Ovary (tissue), 9 donors: ENCODE data around the gene WDR1. TPM values are rescaled to one million over a fixed set of nuclear protein-coding genes. Genes with fewer than 3 reads are reported as not detected.

ENCODE experiments used
- DNase-seq, 5 donors: peaks; one replicate each; pipeline ENCODE4 v3.0.0-alpha.2; 2019 to 2020
- H3K27ac ChIP-seq, 2 donors: fragments of 200-600 bp; one replicate each; pipeline versions ENCODE4 v1.5.1 to v1.8.0; 2019 to 2022
- H3K27me3 ChIP-seq: fragments of 200-600 bp; one replicate; pipeline ENCODE4 v1.8.0; 2022
- H3K36me3 ChIP-seq: fragments of 200-600 bp; sonication (generic); one replicate; pipeline ENCODE4 v1.5.1; 2019
- H3K4me1 ChIP-seq: one replicate; pipeline ENCODE4 v1.8.1; 2013; ENCODE audit warnings: mild to moderate bottlenecking, moderate library complexity; ENCODE audit not compliant: insufficient read depth
- H3K4me3 ChIP-seq: fragments of 200-600 bp; sonication (generic); one replicate; pipeline ENCODE4 v1.5.1; 2017
- H3K9me3 ChIP-seq, 2 donors: fragments of 200-600 bp in 1 of 2; sonication (generic) in 1 of 2; one replicate each; pipeline versions ENCODE4 v1.5.1 to v1.8.1; 2013 to 2019; ENCODE audit warnings: mild to moderate bottlenecking in 1 of 2, moderate library complexity in 1 of 2
- CTCF ChIP-seq, 3 donors: fragments of 450-650 bp in 2 of 3; fragments of 200-600 bp in 1 of 3; IDR thresholded peaks; one replicate each; pipeline versions ENCODE4 v1.5.1 to v1.8.0; 2016 to 2022; ENCODE audit warnings: antibody characterized with exemption in 3 of 3, mild to moderate bottlenecking in 1 of 3
- EP300 ChIP-seq: sonication (generic); formaldehyde crosslinking; IDR thresholded peaks from one replicate; pipeline ENCODE4 v1.6.1; 2017; ENCODE audit warnings: antibody characterized with exemption
- POLR2A ChIP-seq: fragments of 450-650 bp; IDR thresholded peaks from one replicate; pipeline ENCODE4 v1.6.1; 2017; ENCODE audit warnings: antibody characterized with exemption, mild to moderate bottlenecking, moderate library complexity
- WGBS, 3 donors: extraction: QIAGEN DNeasy Blood & Tissue Kit in 1 of 3; methylation state at CpG; one replicate each; pipeline versions ENCODE4 v1.1.5 to v1.1.7; 2013 to 2017; 5-methylcytosine and 5-hydroxymethylcytosine counted together
- intact Hi-C, 4 donors: fragments of 100-400 bp; cut with DNase I; formaldehyde crosslinking; loops; one replicate each; pipeline versions ENCODE4 v1.11.0 to v1.15.1; 2022 to 2023
- polyA plus RNA-seq, 2 donors: library from polyadenylated mRNA; stranded (reverse); fragments of 200-250 nt in 1 of 2; fragments of 350-450 nt in 1 of 2; fragmentation: Illumina TruSeq in 1 of 2; extraction: RNeasy Lipid Tissue Mini Kit (QIAGEN cat#74804) in 1 of 2; gene quantifications; one replicate each; pipeline ENCODE4 v1.2.3, GENCODE V29; 2013 to 2014
- total RNA-seq, 7 donors: library from RNA; depleted of rRNA in 2 of 7; stranded (reverse); fragments of >200 nt in 2 of 7; fragmentation: NEBNext Ultra II Directional in 3 of 7; extraction: Animal tissue kit (Norgen Biotek cat#: 25700) in 3 of 7; gene quantifications; one replicate each; pipeline versions ENCODE4 v1.1.0 to v1.2.4, GENCODE V29; 2016 to 2023
- donor health status: DM: no; HTN: no; CAD: no; lungs with moderate emphysema.
- donor health status: DM: no; HTN: no; CAD: no.
- donor health status: Bipolar disorder and iron deficiency.
- donor health status: DM: yes; HTN: yes; CAD: no.
- donor health status: DM: no; HTN: no; CAD: no.
- donor health status: DM: yes; HTN: yes; CAD: no.

WDR1 gene
- total and polyA plus RNA-seq, 9 donors, result 67.2 to 352 (median 260) TPM

- H3K4me1 ChIP-seq, result no peaks in the 10 kb centered on the region
- no peak for TF ChIP-seq EP300
- no peak for TF ChIP-seq POLR2A
- TF ChIP-seq CTCF (IDR thresholded peaks at IDR 0.05), result no peak
- H3K36me3 ChIP-seq, result no peaks in the 10 kb centered on the region
- no peak for DNase-seq
- no peak overlapping the region for H3K4me3 ChIP-seq
- WGBS, 3 donors, result 84 to 85% (median 84%) methylated on average over 10 of the region's 10 CpGs
- H3K27me3 ChIP-seq, result no peaks in the 10 kb centered on the region
- intact Hi-C loops, result no loop called here
- no peaks in the 10 kb centered on the region for H3K9me3 ChIP-seq
- no peak overlapping the region for H3K27ac ChIP-seq
Measured at GRCh38 chr4:10040049-10040892, 76.3 kb downstream of the WDR1 start.

- no peak overlapping the region for H3K4me3 ChIP-seq
- H3K27me3 ChIP-seq, result no peaks in the 10 kb centered on the region
- no peaks in the 10 kb centered on the region for H3K9me3 ChIP-seq
- WGBS, 3 donors, result 82 to 94% (median 84%) methylated on average over 10 of the region's 10 CpGs
- peaks cover 11% of the 10 kb centered on the region for H3K4me1 ChIP-seq
- TF ChIP-seq POLR2A (no peak), CTCF (IDR thresholded peaks at IDR 0.05) (no peak), EP300 (no peak)
- H3K27ac ChIP-seq, result no peak overlapping the region
- intact Hi-C loops, result no loop called here
- no peaks in the 10 kb centered on the region for H3K36me3 ChIP-seq
- DNase-seq, result no peak
Measured at GRCh38 chr4:10036807-10037342, 79.7 kb downstream of the WDR1 start.

- H3K4me1 ChIP-seq, result peaks cover 12% of the 10 kb centered on the region
- DNase-seq, result peak in 1 of 5 donors; percentile 34
- H3K4me3 ChIP-seq, result no peak overlapping the region
- H3K27me3 ChIP-seq, result no peaks in the 10 kb centered on the region
- TF ChIP-seq CTCF (IDR thresholded peaks at IDR 0.05) (no peak), EP300 (no peak), POLR2A (no peak)
- intact Hi-C loops, result no loop called here
- no peaks in the 10 kb centered on the region for H3K36me3 ChIP-seq
- no peaks in the 10 kb centered on the region for H3K9me3 ChIP-seq
- 70 to 72% (median 72%) methylated on average over 6 of the region's 6 CpGs for WGBS, 3 donors
- H3K27ac ChIP-seq, result no peak overlapping the region
Measured at GRCh38 chr4:10035130-10035529, 81.5 kb downstream of the WDR1 start.

GRCh38 chr4:10034612-10035104, 81.9 kb downstream of the WDR1 start:
- WGBS, 3 donors, result 91 to 95% (median 93%) methylated on average over 5 of the region's 5 CpGs
- Histone ChIP-seq H3K27ac (no peak overlapping the region), H3K9me3 (no peaks in the 10 kb centered on the region), H3K36me3 (no peaks in the 10 kb centered on the region), H3K27me3 (no peaks in the 10 kb centered on the region), H3K4me1 (peaks cover 12% of the 10 kb centered on the region), H3K4me3 (no peak overlapping the region)
- intact Hi-C loops, result no loop called here
- DNase-seq, result no peak
- no peak for TF ChIP-seq EP300
- TF ChIP-seq POLR2A, result no peak
- TF ChIP-seq CTCF (IDR thresholded peaks at IDR 0.05), result no peak
